ENCODE measurements around the gene UBXN4. TPM values are rescaled to one million over a fixed set of nuclear protein-coding genes. Genes with fewer than 3 reads are reported as not detected.
"Not testable (repeated sequence)": the region's sequence is repeated elsewhere in the genome, so short reads cannot be mapped to it uniquely, and the experiment has no call there.

The UBXN4 gene
- total RNA-seq, 1 donor from 2014 or later = 70.5 TPM

GRCh38 chr2:135800513-135801460 is 59.1 kb downstream of the UBXN4 start:
- no peak for DNase-seq (ENCODE audit: low spot score in 2 of 2)
- FAIRE-seq = no peak

DNA sequence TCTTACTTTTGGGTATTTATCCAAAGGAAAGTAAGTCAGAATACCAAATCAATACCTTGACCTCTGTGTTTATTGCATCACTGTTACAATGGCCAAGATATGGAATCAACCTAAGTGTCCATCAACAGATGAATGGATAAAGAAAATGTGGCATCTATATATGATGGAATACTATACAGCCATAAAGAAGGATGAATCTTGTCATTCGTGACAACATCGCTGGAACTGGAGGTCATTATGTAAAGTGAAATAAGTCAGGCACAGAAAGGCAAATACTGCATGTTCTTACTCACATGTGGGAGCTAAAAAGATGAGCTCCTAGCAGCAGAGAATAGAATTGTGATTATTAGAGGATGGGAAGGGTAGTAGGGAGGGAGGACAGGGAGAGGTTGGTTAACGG is 60.7 kb downstream of the UBXN4 start:
- no peak for FAIRE-seq
- no peak for DNase-seq (ENCODE audit: low spot score in 2 of 2)

GRCh38 chr2:135803278-135803677 is 61.6 kb downstream of the UBXN4 start:
- FAIRE-seq (no peak), DNase-seq (ENCODE audit: low spot score in 2 of 2) (no peak)

- FAIRE-seq; DNase-seq (ENCODE audit: low spot score in 2 of 2): not testable (repeated sequence)
Measured at GRCh38 chr2:135807874-135808273, 66.2 kb downstream of the UBXN4 start.

DNA sequence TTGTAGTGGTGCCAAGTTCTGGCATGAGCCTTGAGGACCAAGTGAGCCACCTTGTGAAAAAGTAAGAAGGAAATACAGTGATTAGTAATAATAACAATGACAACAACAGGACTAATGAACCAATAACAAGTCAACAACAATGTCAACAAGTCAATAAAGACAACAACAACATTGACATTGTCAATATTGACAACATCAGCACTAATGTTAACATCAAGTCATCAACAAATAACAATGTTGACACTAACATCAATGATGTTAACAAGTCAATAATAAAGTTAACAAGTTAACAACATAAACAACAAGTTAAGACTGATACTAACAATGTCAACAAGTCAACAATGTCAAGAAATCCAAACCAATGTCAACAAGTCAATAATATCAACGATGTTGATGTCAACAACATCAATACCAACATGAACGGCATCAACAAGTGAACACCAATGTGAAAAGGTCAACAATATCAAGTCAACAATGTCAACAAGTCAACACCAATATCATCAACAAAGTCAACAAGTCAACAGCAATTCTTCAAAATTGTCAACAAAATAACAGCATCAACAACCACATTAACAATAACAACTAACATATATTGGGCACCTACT is 71.4 kb downstream of the UBXN4 start:
- FAIRE-seq (no peak), DNase-seq (ENCODE audit: low spot score in 2 of 2) (no peak)

- FAIRE-seq = no peak
- DNase-seq (ENCODE audit: low spot score in 2 of 2) = no peak
Measured at GRCh38 chr2:135815269-135815668, 73.6 kb downstream of the UBXN4 start.

DNA sequence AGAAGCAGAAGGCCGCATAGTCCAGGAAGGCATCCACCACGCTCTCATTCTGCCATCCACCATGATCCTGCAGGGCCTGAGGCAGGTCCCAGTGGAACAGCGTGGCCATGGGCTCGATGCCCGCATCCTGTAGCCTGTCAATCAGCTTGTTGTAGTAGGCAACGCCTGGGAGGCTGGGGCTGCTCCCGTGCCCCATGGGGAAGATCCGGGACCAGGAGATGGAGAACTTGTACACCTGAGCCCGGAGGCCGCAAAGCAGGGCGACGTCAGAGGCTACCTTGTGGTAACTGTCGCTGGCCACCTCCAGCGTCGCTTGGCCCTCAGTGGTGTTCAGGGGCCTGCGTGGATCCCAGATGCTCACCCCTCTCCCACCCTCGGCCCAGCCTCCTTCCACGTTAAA is 75.8 kb downstream of the UBXN4 start:
- no peak for DNase-seq (ENCODE audit: low spot score in 2 of 2)
- FAIRE-seq = no peak

DNA sequence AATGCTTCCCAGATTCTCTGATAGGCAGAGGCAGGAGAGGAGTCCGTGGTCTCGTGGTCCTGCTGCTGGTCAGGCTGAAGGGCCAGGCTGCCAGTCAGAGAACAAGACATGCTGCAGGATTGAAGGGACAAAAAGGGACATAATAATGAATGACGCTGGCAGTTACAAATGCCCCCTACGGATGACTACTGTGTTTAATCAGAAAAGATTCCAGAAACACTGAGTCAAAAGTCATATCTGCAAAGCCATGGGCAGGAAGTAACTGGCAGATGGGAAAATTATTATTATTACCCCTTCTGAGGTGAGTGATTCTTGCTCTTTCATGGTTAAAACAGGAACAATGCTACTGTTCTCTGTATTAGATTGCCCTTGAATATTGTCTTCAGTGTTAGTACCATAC is 76.3 kb downstream of the UBXN4 start:
- no peak for FAIRE-seq
- no peak for DNase-seq (ENCODE audit: low spot score in 2 of 2)

DNA sequence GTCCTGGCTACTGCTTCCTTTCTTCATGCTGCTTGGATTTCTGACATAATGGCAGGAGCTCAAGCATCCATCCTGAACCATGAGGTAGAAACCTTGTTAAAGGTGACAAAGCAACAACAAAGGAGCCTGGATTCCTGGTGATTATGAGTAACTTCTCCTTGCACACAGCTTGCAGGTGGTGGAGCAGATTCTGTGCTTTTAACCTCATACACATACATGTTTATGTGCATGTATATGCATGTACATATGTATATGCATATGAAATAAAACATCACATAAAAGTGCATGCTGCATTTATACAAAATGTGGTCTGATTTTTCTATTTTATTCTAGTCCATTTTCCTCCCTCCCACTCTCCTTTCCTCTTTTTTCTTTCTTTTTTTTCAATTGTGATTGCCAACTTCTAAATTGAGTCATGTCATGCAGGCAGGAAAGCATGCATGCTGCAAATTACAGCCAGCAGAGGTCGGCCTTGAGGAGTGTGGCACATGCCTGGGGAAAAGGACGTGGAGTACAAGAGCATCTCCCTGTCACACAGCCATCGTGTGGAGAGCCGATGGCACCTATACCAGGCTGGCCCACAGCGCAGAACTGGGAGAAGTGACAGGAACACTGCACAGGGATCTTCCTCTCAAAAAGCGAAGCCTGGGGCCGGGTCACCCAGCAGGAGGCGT is 77.4 kb downstream of the UBXN4 start:
- no peak for FAIRE-seq
- no peak for DNase-seq (ENCODE audit: low spot score in 2 of 2)

DNA sequence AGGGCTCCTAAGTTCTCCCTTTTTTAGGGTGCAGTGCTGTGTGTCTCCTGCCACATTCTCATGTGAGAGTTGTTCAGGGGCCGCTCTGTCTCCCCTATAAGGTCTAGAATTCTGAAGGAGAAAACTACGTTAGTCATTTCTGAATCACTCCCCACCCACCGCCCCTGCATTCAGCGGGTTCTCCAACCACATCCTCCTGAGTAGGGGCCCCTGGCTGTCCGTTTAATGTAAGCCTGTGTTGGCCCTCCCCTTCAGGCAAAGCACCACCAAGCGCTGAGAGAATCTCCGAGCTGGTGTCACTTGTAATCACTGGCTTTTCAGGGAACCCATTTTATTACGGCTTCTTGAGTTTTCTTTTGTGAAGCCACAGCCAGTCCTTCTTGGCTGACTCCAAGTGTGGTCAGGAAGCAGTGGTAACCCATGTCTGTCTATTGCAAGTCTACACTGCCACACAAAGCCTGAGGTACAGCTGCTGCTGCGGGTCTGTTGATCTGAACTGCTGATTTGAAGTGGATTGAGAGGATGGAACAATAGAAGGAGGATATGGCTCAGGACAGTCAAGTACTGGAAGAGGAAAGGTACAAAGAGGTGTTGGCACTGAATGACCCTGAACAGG is 78.5 kb downstream of the UBXN4 start:
- FAIRE-seq (no peak), DNase-seq (ENCODE audit: low spot score in 2 of 2) (no peak)

DNA sequence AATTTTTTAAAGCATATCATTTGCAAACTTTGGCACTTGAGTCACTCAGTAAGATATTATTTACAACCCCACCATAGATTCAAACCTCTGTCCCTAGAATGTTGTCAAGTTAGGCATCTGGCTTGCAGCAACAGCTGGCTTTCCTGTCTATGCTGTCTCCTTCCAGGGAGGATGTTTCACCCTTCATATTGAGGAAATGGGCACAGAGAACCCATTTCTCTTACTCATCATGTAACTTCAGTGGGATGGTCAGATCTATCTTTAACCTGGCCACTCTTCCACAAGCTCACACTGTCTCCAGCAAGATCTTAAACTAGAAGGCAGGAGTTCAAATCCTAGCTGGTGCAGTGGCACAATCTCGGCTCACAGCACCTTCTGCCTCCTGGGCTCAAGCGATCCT is 79.5 kb downstream of the UBXN4 start:
- FAIRE-seq = no peak
- no peak for DNase-seq (ENCODE audit: low spot score in 2 of 2)

DNA sequence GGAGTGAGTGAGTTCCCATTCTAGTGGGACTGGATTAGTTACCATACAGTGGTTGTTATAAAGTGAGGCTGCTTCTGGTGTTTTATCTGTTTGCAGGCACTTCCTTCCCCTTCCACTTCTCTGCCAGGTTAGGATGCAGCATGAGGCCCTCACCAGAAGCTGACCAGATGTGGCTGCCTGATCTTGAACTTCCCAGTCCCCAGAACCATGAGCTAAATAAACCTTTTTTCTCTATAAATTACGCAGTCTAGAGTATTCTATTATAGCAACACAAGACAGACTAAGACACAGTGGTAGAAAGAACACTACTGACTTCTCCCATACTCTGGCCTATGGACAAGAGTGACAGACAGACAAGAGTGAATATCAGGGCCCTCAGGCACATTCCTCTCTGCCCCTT is 81.2 kb downstream of the UBXN4 start:
- no peak for DNase-seq (ENCODE audit: low spot score in 2 of 2)

GRCh38 chr2:135825131-135825530 is 83.5 kb downstream of the UBXN4 start:
- FAIRE-seq (no peak), DNase-seq (ENCODE audit: low spot score in 2 of 2) (no peak)

More for the DNA sequence above, 81.2 kb downstream of the UBXN4 start:
- FAIRE-seq = no peak

- no peak for DNase-seq (ENCODE audit: low spot score in 2 of 2)
- no peak for FAIRE-seq
Measured at GRCh38 chr2:135825550-135826176, 84.0 kb downstream of the UBXN4 start.

GRCh38 chr2:135826544-135826943 is 84.9 kb downstream of the UBXN4 start:
- DNase-seq (ENCODE audit: low spot score in 2 of 2) (no peak), FAIRE-seq (no peak)

- DNase-seq (ENCODE audit: low spot score in 2 of 2) (no peak), FAIRE-seq (no peak)
Measured at GRCh38 chr2:135829378-135830135, 87.9 kb downstream of the UBXN4 start.

- no peak for DNase-seq (ENCODE audit: low spot score in 2 of 2)
- FAIRE-seq = no peak
Measured at GRCh38 chr2:135831180-135831812, 89.6 kb downstream of the UBXN4 start.

DNA sequence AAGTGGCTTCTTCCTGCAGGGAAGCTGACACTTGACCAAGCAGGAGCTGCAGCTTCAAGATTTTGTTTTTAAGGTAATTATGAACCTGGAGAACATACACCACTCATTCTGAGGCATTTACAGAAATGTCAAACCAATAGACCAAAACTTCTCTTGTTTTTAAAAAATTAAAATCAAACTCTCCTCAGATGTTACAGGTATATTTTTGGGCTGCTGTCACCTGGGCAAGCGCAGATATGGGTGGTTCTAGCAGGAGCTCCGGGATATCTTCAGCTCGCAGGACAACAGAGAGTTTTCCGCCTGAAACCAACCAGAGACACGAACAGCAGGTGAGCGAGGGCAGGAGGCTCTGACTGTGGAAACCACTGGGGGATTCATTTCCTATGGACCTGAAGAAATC is 91.2 kb downstream of the UBXN4 start:
- DNase-seq (ENCODE audit: low spot score in 2 of 2) = no peak
- no peak for FAIRE-seq

Measured in frontal cortex (tissue), 4 donors.